HCT116 (cell line): ENCODE data around the gene WNK1. TPM values are rescaled to one million over a fixed set of nuclear protein-coding genes. Genes with fewer than 3 reads are reported as not detected.

Experiments used
- ATAC-seq: fragments of 200-7000 bp; cut with Tn5 transposase; 2 replicates; pipeline ENCODE4 v1.9.1; 2020; ENCODE audit warnings: mild to moderate bottlenecking, moderate library complexity
- BruUV-seq: library from RNA; stranded (reverse); fragments of 400-500 nt; replicated peaks from 2 replicates; lab custom pipeline; 2021; lab: Mats Ljungman, UMichigan
- CTCF ChIA-PET: fragments of 300-600 bp; sonication (Branson Sonifier 250); formaldehyde crosslinking; loops from one replicate; lab custom pipeline; 2021; ENCODE audit warnings: antibody characterized with exemption; lab: Charles Lee
- POLR2A ChIA-PET: fragments of 300-600, 350-600 bp; sonication (Branson Sonifier 250); formaldehyde crosslinking; loops from one replicate; lab custom pipeline; 2021; ENCODE audit warnings: antibody characterized with exemption; lab: Charles Lee
- RAD21 ChIA-PET, 2 experiments: fragments of 300-600 bp; sonication (Branson Sonifier 250); formaldehyde crosslinking; loops; one replicate each; lab custom pipeline; 2023; ENCODE audit warnings: low total read pairs in 2 of 2; ENCODE audit not compliant: uncharacterized antibody in 2 of 2, unreplicated experiment in 2 of 2, low non-redundant PET in 1 of 2; lab: Charles Lee
- DNase-seq: peaks from one replicate; pipeline ENCODE4 v3.0.0-alpha.2; 2010; ENCODE audit warnings: low read depth, low spot score
- H2AFZ ChIP-seq: fragments of 200-600 bp; shearing (Covaris generic), sonication (generic); 2 replicates; pipeline ENCODE4 v1.6.1; 2017; ENCODE audit warnings: low read depth, mixed run types, mixed read lengths, antibody characterized with exemption, low read length; ENCODE audit not compliant: poor library complexity, severe bottlenecking
- H3K27ac ChIP-seq: 2 replicates; pipeline ENCODE4 v1.5.1; 2012; ENCODE audit warnings: low read depth, low read length
- H3K27me3 ChIP-seq: fragments of 200-600 bp; sonication (generic); 2 replicates; pipeline ENCODE4 v1.6.1; 2016; ENCODE audit warnings: mixed run types, low read length, mixed read lengths; ENCODE audit not compliant: insufficient read depth
- H3K36me3 ChIP-seq, 2 experiments: fragments of 200-500 bp in 1 of 2; fragments of 200-600 bp in 1 of 2; sonication (Bioruptor generic) in 1 of 2; sonication (generic) in 1 of 2; 2 replicates each; pipeline versions ENCODE4 v1.5.1 to v1.6.1; 2014 to 2016; ENCODE audit warnings: low read length in 2 of 2, inconsistent platforms in 1 of 2, mixed read lengths in 1 of 2, mixed run types in 1 of 2; ENCODE audit not compliant: insufficient read depth in 2 of 2, control insufficient read depth in 1 of 2
- H3K4me1 ChIP-seq, 2 experiments: fragments of 200-600 bp in 1 of 2; sonication (generic) in 1 of 2; 2 replicates each; pipeline versions ENCODE4 v1.5.1 to v1.6.1; 2012 to 2017; ENCODE audit warnings: low read length in 2 of 2, inconsistent platforms in 1 of 2, mild to moderate bottlenecking in 1 of 2, mixed read lengths in 1 of 2, mixed run types in 1 of 2, moderate library complexity in 1 of 2; ENCODE audit not compliant: insufficient read depth in 2 of 2, control insufficient read depth in 1 of 2
- H3K4me2 ChIP-seq: fragments of 200-600 bp; sonication (generic); 2 replicates; pipeline ENCODE4 v1.6.1; 2017; ENCODE audit warnings: mixed run types, low read length, mixed read lengths
- H3K4me3 ChIP-seq, 2 experiments: fragments of 200-600 bp in 1 of 2; sonication (generic) in 1 of 2; replicated peaks in 1 of 2; 2 replicates each; pipeline ENCODE4 v1.5.1; 2011 to 2016; ENCODE audit warnings: low read length in 2 of 2, control low read depth in 1 of 2, low read depth in 1 of 2, mild to moderate bottlenecking in 1 of 2, mixed read lengths in 1 of 2, mixed run types in 1 of 2
- H3K79me2 ChIP-seq: fragments of 200-600 bp; sonication (generic); 2 replicates; pipeline ENCODE4 v1.6.1; 2017; ENCODE audit warnings: mild to moderate bottlenecking, mixed run types, low read length, moderate library complexity, mixed read lengths; ENCODE audit not compliant: insufficient read depth
- H3K9ac ChIP-seq: fragments of 200-600 bp; sonication (generic); 2 replicates; pipeline ENCODE4 v1.6.1; 2016; ENCODE audit warnings: low read length, mixed read lengths
- H3K9me2 ChIP-seq: fragments of 200-600 bp; sonication (generic), shearing (Covaris generic); 2 replicates; pipeline ENCODE4 v1.6.1; 2017; ENCODE audit warnings: mixed run types, mild to moderate bottlenecking, moderate library complexity; ENCODE audit not compliant: insufficient read depth
- H3K9me3 ChIP-seq, 2 experiments: fragments of 200-500 bp in 1 of 2; fragments of 200-600 bp in 1 of 2; sonication (Bioruptor generic) in 1 of 2; sonication (generic) in 1 of 2; 2 replicates each; pipeline ENCODE4 v1.6.1; 2014 to 2017; ENCODE audit warnings: low read length in 2 of 2, mixed read lengths in 2 of 2, inconsistent platforms in 1 of 2, low read depth in 1 of 2, mild to moderate bottlenecking in 1 of 2, mixed run types in 1 of 2, moderate library complexity in 1 of 2; ENCODE audit not compliant: control insufficient read depth in 1 of 2, insufficient read depth in 1 of 2
- H4K20me1 ChIP-seq: fragments of 200-600 bp; sonication (generic), shearing (Covaris generic); 2 replicates; pipeline ENCODE4 v1.6.1; 2017; ENCODE audit warnings: mixed run types, mild to moderate bottlenecking, moderate library complexity; ENCODE audit not compliant: insufficient read depth
- EGR1 ChIP-seq: IDR thresholded peaks from 2 replicates; pipeline ENCODE4 v1.6.1; 2012; ENCODE audit warnings: low read depth
- EZH2 ChIP-seq: fragments of 200-600 bp; sonication (generic); IDR thresholded peaks from 2 replicates; pipeline ENCODE4 v1.6.1; 2017; ENCODE audit warnings: antibody characterized with exemption, mixed run types
- EZH2phosphoT487 ChIP-seq: fragments of 200-600 bp; IDR thresholded peaks from 2 replicates; pipeline ENCODE4 v1.6.1; 2018; ENCODE audit warnings: antibody characterized with exemption, borderline replicate concordance
- FOSL1 ChIP-seq: IDR thresholded peaks from 2 replicates; pipeline ENCODE4 v1.6.1; 2012; ENCODE audit warnings: low read depth
- JUND ChIP-seq: IDR thresholded peaks from 2 replicates; pipeline ENCODE4 v1.6.1; 2012
- RAD21 ChIP-seq: IDR thresholded peaks from 2 replicates; pipeline ENCODE4 v1.6.1; 2012; ENCODE audit warnings: low read depth, mild to moderate bottlenecking
- SP1 ChIP-seq: IDR thresholded peaks from 2 replicates; pipeline ENCODE4 v1.6.1; 2012; ENCODE audit warnings: low read depth
- ZFX ChIP-seq: fragments of 450-650 bp; IDR thresholded peaks from 2 replicates; pipeline ENCODE4 v1.6.1; 2017
- intact Hi-C: fragments of 100-400 bp; cut with micrococcal nuclease; formaldehyde crosslinking; loops from 2 replicates; pipeline ENCODE4 v1.10.0; 2022
- total RNA-seq: library from RNA; stranded (reverse); gene quantifications from one replicate; pipeline ENCODE4 v1.2.1, GENCODE V29; 2021; ENCODE audit not compliant: unreplicated experiment
- TF ChIP-seq, protein P1 (sequence below): IDR thresholded peaks from 2 replicates; pipeline ENCODE4 v1.6.1; 2012; ENCODE audit warnings: low read depth
- TF ChIP-seq, protein P2 (sequence below), 3 experiments: fragments of 200-600 bp in 1 of 3; sonication (generic) in 1 of 3; IDR thresholded peaks in 2 of 3; conservative IDR thresholded peaks in 1 of 3; 2 replicates each; pipeline ENCODE4 v1.5.1; 2012 to 2017; ENCODE audit warnings: low read depth in 2 of 3, low read length in 2 of 3, antibody characterized with exemption in 1 of 3, borderline replicate concordance in 1 of 3, control low read depth in 1 of 3, mild to moderate bottlenecking in 1 of 3, mixed read lengths in 1 of 3, mixed run types in 1 of 3, moderate library complexity in 1 of 3; ENCODE audit not compliant: insufficient read depth in 1 of 3

The WNK1 gene
- total RNA-seq, 1 experiment from 2014 or later = 81.0 TPM

DNA sequence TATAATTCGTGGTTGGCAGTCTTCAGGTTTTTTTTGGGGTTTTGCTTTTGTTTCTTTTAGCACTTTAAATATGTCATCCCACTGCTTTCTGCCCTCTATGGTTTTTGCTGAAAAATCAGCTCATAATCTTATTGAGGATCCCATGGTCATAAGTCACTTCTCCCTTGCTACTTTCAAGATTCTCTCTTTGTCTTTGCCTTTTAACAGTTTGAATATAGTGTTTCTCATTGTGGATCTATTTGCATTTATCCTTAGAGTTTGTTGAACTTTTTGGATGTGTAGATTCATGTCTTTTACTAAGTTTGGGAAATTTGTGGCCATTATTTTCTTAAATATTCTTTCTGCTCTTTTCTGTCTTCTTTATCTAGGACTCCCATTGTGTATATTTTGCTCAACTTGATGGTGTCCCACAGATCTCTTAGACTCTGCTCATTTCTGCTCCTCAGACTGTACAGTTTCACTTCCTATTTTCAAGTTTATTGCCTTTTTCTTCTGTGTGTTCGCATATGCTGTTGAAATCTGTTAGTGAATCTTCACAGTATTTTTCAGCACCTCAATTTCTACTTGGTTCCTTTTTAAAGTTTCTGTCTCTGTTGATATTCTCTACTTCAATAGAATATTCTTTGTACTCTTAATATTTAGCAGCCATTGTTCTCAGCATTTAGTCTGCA lies 70.8 kb downstream of the WNK1 start:
- BruUV-seq = no TSS peak
- Histone ChIP-seq H3K27ac (no peak overlapping the region), H3K79me2 (peaks cover 84% of the 10 kb centered on the region), H4K20me1 (peaks cover 6% of the 10 kb centered on the region; the same call in 1 of the 2 replicates), H3K4me1 (no peaks in the 10 kb centered on the region), H3K4me2 (no peak overlapping the region), H3K9me3 (no peaks in the 10 kb centered on the region), H3K27me3 (no peaks in the 10 kb centered on the region), H3K9ac (no peak overlapping the region), H2AFZ (no peak overlapping the region), H3K36me3 (peaks cover 0 to 5% of the 10 kb centered on the region in 2 experiments; a peak in 1 of 4 replicates), H3K4me3 (no peak overlapping the region), H3K9me2 (no peaks in the 10 kb centered on the region)
- CTCF ChIA-PET = interaction anchor here (1.3 kb wide), 1 partner anchor 760 kb away, joined by 3 read pairs; no protein-coding TSS in a partner anchor
- TF ChIP-seq ZFX (no peak), EZH2 (no peak), EGR1 (no peak), EZH2phosphoT487 (no peak), RAD21 (no peak), FOSL1 (no peak), JUND (no peak), SP1 (no peak)
- TF ChIP-seq, protein P1, sequence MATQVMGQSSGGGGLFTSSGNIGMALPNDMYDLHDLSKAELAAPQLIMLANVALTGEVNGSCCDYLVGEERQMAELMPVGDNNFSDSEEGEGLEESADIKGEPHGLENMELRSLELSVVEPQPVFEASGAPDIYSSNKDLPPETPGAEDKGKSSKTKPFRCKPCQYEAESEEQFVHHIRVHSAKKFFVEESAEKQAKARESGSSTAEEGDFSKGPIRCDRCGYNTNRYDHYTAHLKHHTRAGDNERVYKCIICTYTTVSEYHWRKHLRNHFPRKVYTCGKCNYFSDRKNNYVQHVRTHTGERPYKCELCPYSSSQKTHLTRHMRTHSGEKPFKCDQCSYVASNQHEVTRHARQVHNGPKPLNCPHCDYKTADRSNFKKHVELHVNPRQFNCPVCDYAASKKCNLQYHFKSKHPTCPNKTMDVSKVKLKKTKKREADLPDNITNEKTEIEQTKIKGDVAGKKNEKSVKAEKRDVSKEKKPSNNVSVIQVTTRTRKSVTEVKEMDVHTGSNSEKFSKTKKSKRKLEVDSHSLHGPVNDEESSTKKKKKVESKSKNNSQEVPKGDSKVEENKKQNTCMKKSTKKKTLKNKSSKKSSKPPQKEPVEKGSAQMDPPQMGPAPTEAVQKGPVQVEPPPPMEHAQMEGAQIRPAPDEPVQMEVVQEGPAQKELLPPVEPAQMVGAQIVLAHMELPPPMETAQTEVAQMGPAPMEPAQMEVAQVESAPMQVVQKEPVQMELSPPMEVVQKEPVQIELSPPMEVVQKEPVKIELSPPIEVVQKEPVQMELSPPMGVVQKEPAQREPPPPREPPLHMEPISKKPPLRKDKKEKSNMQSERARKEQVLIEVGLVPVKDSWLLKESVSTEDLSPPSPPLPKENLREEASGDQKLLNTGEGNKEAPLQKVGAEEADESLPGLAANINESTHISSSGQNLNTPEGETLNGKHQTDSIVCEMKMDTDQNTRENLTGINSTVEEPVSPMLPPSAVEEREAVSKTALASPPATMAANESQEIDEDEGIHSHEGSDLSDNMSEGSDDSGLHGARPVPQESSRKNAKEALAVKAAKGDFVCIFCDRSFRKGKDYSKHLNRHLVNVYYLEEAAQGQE = no peak
- TF ChIP-seq, protein P2, sequence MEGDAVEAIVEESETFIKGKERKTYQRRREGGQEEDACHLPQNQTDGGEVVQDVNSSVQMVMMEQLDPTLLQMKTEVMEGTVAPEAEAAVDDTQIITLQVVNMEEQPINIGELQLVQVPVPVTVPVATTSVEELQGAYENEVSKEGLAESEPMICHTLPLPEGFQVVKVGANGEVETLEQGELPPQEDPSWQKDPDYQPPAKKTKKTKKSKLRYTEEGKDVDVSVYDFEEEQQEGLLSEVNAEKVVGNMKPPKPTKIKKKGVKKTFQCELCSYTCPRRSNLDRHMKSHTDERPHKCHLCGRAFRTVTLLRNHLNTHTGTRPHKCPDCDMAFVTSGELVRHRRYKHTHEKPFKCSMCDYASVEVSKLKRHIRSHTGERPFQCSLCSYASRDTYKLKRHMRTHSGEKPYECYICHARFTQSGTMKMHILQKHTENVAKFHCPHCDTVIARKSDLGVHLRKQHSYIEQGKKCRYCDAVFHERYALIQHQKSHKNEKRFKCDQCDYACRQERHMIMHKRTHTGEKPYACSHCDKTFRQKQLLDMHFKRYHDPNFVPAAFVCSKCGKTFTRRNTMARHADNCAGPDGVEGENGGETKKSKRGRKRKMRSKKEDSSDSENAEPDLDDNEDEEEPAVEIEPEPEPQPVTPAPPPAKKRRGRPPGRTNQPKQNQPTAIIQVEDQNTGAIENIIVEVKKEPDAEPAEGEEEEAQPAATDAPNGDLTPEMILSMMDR (IDR thresholded peaks at IDR 0.05 in 2 of 3, conservative IDR thresholded peaks at IDR 0.05 in 1 of 3; ENCODE audit: borderline replicate concordance in 1 of 3, insufficient read depth in 1 of 3, low read depth in 2 of 3, low read length in 2 of 3) = no peak
- ATAC-seq (no peak), DNase-seq (no peak)
- POLR2A ChIA-PET = no interaction called here
- intact Hi-C loops = no loop called here
- RAD21 ChIA-PET = no interaction called here
